Testis (tissue), 5 donors: ENCODE results near the gene CCL19. TPM values are rescaled to one million over a fixed set of nuclear protein-coding genes. Genes with fewer than 3 reads are reported as not detected.
A peak's percentile ranks its signal among the peaks of the same experiment; 100 is the strongest.
"Not testable (repeated sequence)": the region's sequence is repeated elsewhere in the genome, so short reads cannot be mapped to it uniquely, and the experiment has no call there.

Source experiments
- DNase-seq: peaks from one replicate; pipeline ENCODE4 v3.0.0-alpha.2; 2019
- H3K27ac ChIP-seq, 2 donors: fragments of 200-600 bp; sonication (generic); one replicate each; pipeline ENCODE4 v1.5.1; 2019
- H3K27me3 ChIP-seq: fragments of 200-600 bp; sonication (generic); one replicate; pipeline ENCODE4 v1.5.1; 2019
- H3K36me3 ChIP-seq: fragments of 200-600 bp; sonication (generic); one replicate; pipeline ENCODE4 v1.5.1; 2017; ENCODE audit warnings: low read depth; ENCODE audit errors: missing control alignments
- H3K4me1 ChIP-seq: fragments of 200-600 bp; sonication (generic); one replicate; pipeline ENCODE4 v1.5.1; 2019
- H3K4me3 ChIP-seq, 2 donors: fragments of 200-600 bp; sonication (generic); one replicate each; pipeline ENCODE4 v1.5.1; 2017 to 2019
- H3K9me3 ChIP-seq: fragments of 200-600 bp; sonication (generic); one replicate; pipeline ENCODE4 v1.5.1; 2017
- CTCF ChIP-seq, 3 experiments: fragments of 450-650 bp in 2 of 3; fragments of 200-600 bp in 1 of 3; sonication (generic) in 1 of 3; IDR thresholded peaks; one replicate each; pipeline ENCODE4 v1.5.1; 2016 to 2019; ENCODE audit warnings: antibody characterized with exemption in 3 of 3, mild to moderate bottlenecking in 2 of 3, moderate library complexity in 1 of 3
- POLR2A ChIP-seq: fragments of 450-650 bp; IDR thresholded peaks from one replicate; pipeline ENCODE4 v1.6.1; 2017; ENCODE audit warnings: antibody characterized with exemption, mild to moderate bottlenecking, moderate library complexity
- WGBS, 2 donors: methylation state at CpG; one replicate each; pipeline ENCODE4 v1.1.5; 2018; 5-methylcytosine and 5-hydroxymethylcytosine counted together
- intact Hi-C: fragments of 100-400 bp; cut with DNase I; formaldehyde crosslinking; loops from one replicate; pipeline ENCODE4 v1.15.1; 2023; ENCODE audit warnings: low total_unique reads
- long read RNA-seq, 2 donors: transcript quantifications; one replicate each; lab custom pipeline, GENCODE V29; 2026
- polyA plus RNA-seq: library from polyadenylated mRNA; stranded (reverse); fragments of 350-450 nt; fragmentation: Illumina TruSeq; extraction: RNeasy Lipid Tissue Mini Kit (QIAGEN cat#74804); gene quantifications from one replicate; pipeline ENCODE4 v1.2.3, GENCODE V29; 2014; ENCODE audit warnings: low read depth, low replicate concordance; ENCODE audit not compliant: insufficient read depth
- total RNA-seq, 2 donors: library from RNA; depleted of rRNA; stranded (reverse); fragments of >200 nt; gene quantifications; one replicate each; pipeline ENCODE4 v1.2.3, GENCODE V29; 2016

Gene CCL19
- total RNA-seq = not detected
- 15.5 TPM for polyA plus RNA-seq
- long read RNA-seq, donor 1, partial matches to known transcripts = 0 of 1 reads
- long read RNA-seq, donor 1, other reads (novel, unspliced or antisense) = 0 of 1 reads
- long read RNA-seq, donor 2 = 0 reads

GRCh38 chr9:34690983-34691935 lies at the start of gene CCL19:
Gene CCL19, minus strand, starts transcription at chr9:34691276. Its CDS starts 137 bp downstream, at chr9:34691139.
- Histone ChIP-seq H3K27ac (no peak within 1 kb of the TSS), H3K27me3 (no peaks in the 10 kb centered on the region), H3K4me1 (no peaks in the 10 kb centered on the region), H3K36me3 (no peaks in the 10 kb centered on the region), H3K9me3 (no peaks in the 10 kb centered on the region), H3K4me3 (no peak within 1 kb of the TSS)
- intact Hi-C loops = loop anchor here (5.0 kb wide), 1 partner anchor 229 kb away; no protein-coding TSS in a partner anchor
- TF ChIP-seq POLR2A (no peak), CTCF (IDR thresholded peaks at IDR 0.05) (no peak)
- 66 to 68% methylated on average over 6 of the region's 6 CpGs for WGBS, 2 donors
- DNase-seq = no peak

- H3K27me3 ChIP-seq, H3K9me3 ChIP-seq, intact Hi-C loops, H3K36me3 ChIP-seq, H3K4me1 ChIP-seq, H3K27ac ChIP-seq, DNase-seq: not testable (repeated sequence)
- peak overlapping the region; percentile 19 to 23 for H3K4me3 ChIP-seq
- WGBS, 2 donors = 78% methylated on average over 22 of the region's 27 CpGs; no CpG with 5 or more reads in 1 of the 2 donors
Observed at GRCh38 chr9:34740176-34740575, 49.1 kb upstream of the CCL19 start.

GRCh38 chr9:34737677-34738260 lies 46.7 kb upstream of the CCL19 start:
- DNase-seq = no peak
- H3K36me3 ChIP-seq = no peaks in the 10 kb centered on the region
- H3K27ac ChIP-seq = no peak overlapping the region
- WGBS, 2 donors = 74 to 76% methylated on average over 6 of the region's 6 CpGs
- TF ChIP-seq CTCF (IDR thresholded peaks at IDR 0.05) (no peak), POLR2A (no peak)
- no peaks in the 10 kb centered on the region for H3K27me3 ChIP-seq
- no peaks in the 10 kb centered on the region for H3K9me3 ChIP-seq
- intact Hi-C loops = no loop called here
- H3K4me1 ChIP-seq = no peaks in the 10 kb centered on the region
- no peak overlapping the region for H3K4me3 ChIP-seq

GRCh38 chr9:34734720-34735119 lies 43.6 kb upstream of the CCL19 start:
- no peak for DNase-seq
- Histone ChIP-seq H3K36me3 (no peaks in the 10 kb centered on the region), H3K9me3 (no peaks in the 10 kb centered on the region), H3K27me3 (no peaks in the 10 kb centered on the region), H3K4me1 (no peaks in the 10 kb centered on the region), H3K27ac (no peak overlapping the region), H3K4me3 (no peak overlapping the region)
- TF ChIP-seq POLR2A = no peak
- no peak for TF ChIP-seq CTCF (IDR thresholded peaks at IDR 0.05)
- intact Hi-C loops = no loop called here

- intact Hi-C loops = no loop called here
- H3K36me3 ChIP-seq = no peaks in the 10 kb centered on the region
- no peak overlapping the region for H3K27ac ChIP-seq
- H3K9me3 ChIP-seq = no peaks in the 10 kb centered on the region
- no peaks in the 10 kb centered on the region for H3K27me3 ChIP-seq
- WGBS, 2 donors = 91 to 95% methylated on average over 2 of the region's 2 CpGs
- TF ChIP-seq POLR2A = no peak
- no peak overlapping the region for H3K4me3 ChIP-seq
- no peaks in the 10 kb centered on the region for H3K4me1 ChIP-seq
- no peak for DNase-seq
Observed at GRCh38 chr9:34732886-34733285, 41.8 kb upstream of the CCL19 start.
